ENCODE results near the gene CLOCK.

The CLOCK gene

GRCh38 chr4:55397520-55398321 is 149.0 kb downstream of the CLOCK start:
- TF ChIP-seq REST (IDR thresholded peaks at IDR 0.05; ENCODE audit: insufficient read depth in 1 of 2, low read depth in 2 of 2, low read length in 2 of 2) (no peak), FOXP2 (optimal IDR thresholded peaks at IDR 0.05; ENCODE audit: borderline replicate concordance, extremely low read depth, extremely low read length, insufficient read depth) (no peak), POLR2AphosphoS5 (IDR thresholded peaks at IDR 0.05; ENCODE audit: low read depth, low read length) (no peak), TAF1 (IDR thresholded peaks at IDR 0.05; ENCODE audit: borderline replicate concordance, insufficient read depth, low read length) (no peak), SIN3A (IDR thresholded peaks at IDR 0.05; ENCODE audit: borderline replicate concordance, insufficient read depth, low read length) (no peak)

GRCh38 chr4:55397126-55397436 is 149.6 kb downstream of the CLOCK start:
- TF ChIP-seq TAF1 (IDR thresholded peaks at IDR 0.05; ENCODE audit: borderline replicate concordance, insufficient read depth, low read length) (no peak), FOXP2 (optimal IDR thresholded peaks at IDR 0.05; ENCODE audit: borderline replicate concordance, extremely low read depth, extremely low read length, insufficient read depth) (no peak), POLR2AphosphoS5 (IDR thresholded peaks at IDR 0.05; ENCODE audit: low read depth, low read length) (no peak), REST (IDR thresholded peaks at IDR 0.05; ENCODE audit: insufficient read depth in 1 of 2, low read depth in 2 of 2, low read length in 2 of 2) (no peak), SIN3A (IDR thresholded peaks at IDR 0.05; ENCODE audit: borderline replicate concordance, insufficient read depth, low read length) (no peak)

- no peak for TF ChIP-seq FOXP2 (optimal IDR thresholded peaks at IDR 0.05; ENCODE audit: borderline replicate concordance, extremely low read depth, extremely low read length, insufficient read depth)
- TF ChIP-seq SIN3A (IDR thresholded peaks at IDR 0.05; ENCODE audit: borderline replicate concordance, insufficient read depth, low read length), result no peak
- no peak for TF ChIP-seq REST (IDR thresholded peaks at IDR 0.05; ENCODE audit: insufficient read depth in 1 of 2, low read depth in 2 of 2, low read length in 2 of 2)
- TF ChIP-seq POLR2AphosphoS5 (IDR thresholded peaks at IDR 0.05; ENCODE audit: low read depth, low read length), result no peak
- no peak; the same call in 1 of the 2 replicates for TF ChIP-seq TAF1 (IDR thresholded peaks at IDR 0.05; ENCODE audit: borderline replicate concordance, insufficient read depth, low read length)
Observed at GRCh38 chr4:55396308-55397125, 150.2 kb downstream of the CLOCK start.

- peak; percentile 74 for TF ChIP-seq TAF1 (IDR thresholded peaks at IDR 0.05; ENCODE audit: borderline replicate concordance, insufficient read depth, low read length)
- peak; percentile 80 for TF ChIP-seq POLR2AphosphoS5 (IDR thresholded peaks at IDR 0.05; ENCODE audit: low read depth, low read length)
- no peak for TF ChIP-seq REST (IDR thresholded peaks at IDR 0.05; ENCODE audit: insufficient read depth in 1 of 2, low read depth in 2 of 2, low read length in 2 of 2)
- TF ChIP-seq SIN3A (IDR thresholded peaks at IDR 0.05; ENCODE audit: borderline replicate concordance, insufficient read depth, low read length), result peak; percentile 19; the same call in 1 of the 2 replicates
- peak; percentile 29 for TF ChIP-seq FOXP2 (optimal IDR thresholded peaks at IDR 0.05; ENCODE audit: borderline replicate concordance, extremely low read depth, extremely low read length, insufficient read depth)
Observed at GRCh38 chr4:55395529-55396307, 151.0 kb downstream of the CLOCK start, which contains the start of gene TMEM165. Gene TMEM165, plus strand, starts transcription at chr4:55395957. Its CDS starts 233 bp downstream, at chr4:55396190.

All from PFSK-1 (cell line).